GM12892 (cell line): ENCODE results near the gene PRSS16.
"Not testable (repeated sequence)": the region's sequence is repeated elsewhere in the genome, so short reads cannot be mapped to it uniquely, and the experiment has no call there.

Experiments
- POLR2A ChIP-seq: IDR thresholded peaks from 2 replicates; pipeline ENCODE4 v1.6.1; 2011; ENCODE audit warnings: low read depth, low read length, control low read depth
- TAF1 ChIP-seq: IDR thresholded peaks from 2 replicates; pipeline ENCODE4 v1.6.1; 2011; ENCODE audit warnings: low read depth, mild to moderate bottlenecking, control low read depth, low read length, borderline replicate concordance

DNA sequence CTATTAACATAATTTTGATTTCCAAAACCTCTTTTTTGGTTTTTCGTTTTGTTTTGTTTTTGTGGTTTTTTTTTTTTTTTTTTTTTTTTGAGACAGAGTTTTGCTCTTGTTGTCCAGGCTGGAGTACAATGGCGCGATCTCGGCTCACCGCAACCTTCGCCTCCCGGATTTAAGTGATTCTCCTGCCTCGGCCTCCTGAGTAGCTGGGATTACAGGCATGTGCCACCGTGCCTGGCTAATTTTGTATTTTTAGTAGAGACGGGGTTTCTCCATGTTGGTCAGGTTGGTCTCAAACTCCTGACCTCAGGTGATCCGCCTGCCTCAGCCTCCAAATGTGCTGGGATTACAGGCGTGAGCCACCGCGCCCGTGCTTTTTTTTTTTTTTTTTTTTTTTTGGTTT is 24.5 kb upstream of the PRSS16 start:
- not testable (repeated sequence) for TF ChIP-seq POLR2A, TAF1
